SK-N-SH (cell line): Measurements from ENCODE around the gene R3HDML. TPM values are rescaled to one million over a fixed set of nuclear protein-coding genes. Genes with fewer than 3 reads are reported as not detected.

ENCODE experiments used
- CTCF ChIA-PET: fragments of 300-600, 350-600 bp; formaldehyde crosslinking; extraction: SDS; loops from one replicate; lab custom pipeline; 2021; lab: Yijun Ruan, JAX
- POLR2A ChIA-PET: fragments of 350-600 bp; sonication (Branson Sonifier 250); formaldehyde crosslinking; extraction: SDS; loops from one replicate; lab custom pipeline; 2020; ENCODE audit warnings: antibody characterized with exemption, inconsistent platforms; lab: Yijun Ruan, JAX
- DNase-seq: peaks from one replicate; pipeline ENCODE4 v3.0.0; 2012
- H2AFZ ChIP-seq: fragments of 200-600 bp; sonication (generic); 2 replicates; pipeline ENCODE4 v1.8.1; 2016; ENCODE audit warnings: antibody characterized with exemption, mild to moderate bottlenecking, low read depth
- H3F3A ChIP-seq: fragments of 200-600 bp; sonication (generic); replicated peaks from 2 replicates; pipeline ENCODE3; 2016; ENCODE audit warnings: antibody characterized with exemption, mild to moderate bottlenecking; ENCODE audit not compliant: insufficient read depth
- H3K27ac ChIP-seq, 2 experiments: fragments of 200-500 bp in 1 of 2; fragments of 200-600 bp in 1 of 2; sonication (Bioruptor generic) in 1 of 2; sonication (generic), shearing (Covaris generic) in 1 of 2; 2 replicates each; pipeline versions ENCODE4 v1.5.1 to v1.6.1; 2014 to 2016; ENCODE audit warnings: low read depth in 2 of 2, inconsistent platforms in 1 of 2, low read length in 1 of 2, mild to moderate bottlenecking in 1 of 2, mixed read lengths in 1 of 2
- H3K27me3 ChIP-seq: fragments of 200-600 bp; sonication (generic), shearing (Covaris generic); 2 replicates; pipeline ENCODE4 v1.6.1; 2016; ENCODE audit warnings: mixed run types; ENCODE audit not compliant: insufficient read depth
- H3K36me3 ChIP-seq, 2 experiments: fragments of 200-500 bp in 1 of 2; fragments of 200-600 bp in 1 of 2; sonication (Bioruptor generic) in 1 of 2; sonication (generic) in 1 of 2; replicated peaks in 1 of 2; 2 replicates each; pipeline versions ENCODE3 to v1.5.1; 2014 to 2016; ENCODE audit warnings: low read length in 1 of 2, mild to moderate bottlenecking in 1 of 2; ENCODE audit not compliant: insufficient read depth in 2 of 2, control insufficient read depth in 1 of 2
- H3K4me1 ChIP-seq, 2 experiments: fragments of 200-500 bp in 1 of 2; fragments of 200-600 bp in 1 of 2; sonication (Bioruptor generic) in 1 of 2; sonication (generic), shearing (Covaris generic) in 1 of 2; 2 replicates each; pipeline versions ENCODE4 v1.5.1 to v1.6.1; 2014 to 2016; ENCODE audit warnings: low read depth in 1 of 2, low read length in 1 of 2, mixed run types in 1 of 2; ENCODE audit not compliant: insufficient read depth in 2 of 2, control insufficient read depth in 1 of 2
- H3K4me2 ChIP-seq: fragments of 200-600 bp; sonication (generic), shearing (Covaris generic); 2 replicates; pipeline ENCODE4 v1.6.1; 2017; ENCODE audit warnings: mixed run types
- H3K4me3 ChIP-seq, 2 experiments: fragments of 200-500 bp in 1 of 2; fragments of 200-600 bp in 1 of 2; sonication (Bioruptor generic) in 1 of 2; sonication (generic), shearing (Covaris generic) in 1 of 2; 2 replicates each; pipeline versions ENCODE4 v1.5.1 to v1.8.1; 2014 to 2016; ENCODE audit warnings: low read depth in 2 of 2, inconsistent platforms in 1 of 2, low read length in 1 of 2, mild to moderate bottlenecking in 1 of 2, mixed read lengths in 1 of 2, moderate library complexity in 1 of 2
- H3K79me2 ChIP-seq: fragments of 200-600 bp; sonication (generic); 2 replicates; pipeline ENCODE4 v1.8.1; 2017; ENCODE audit warnings: mild to moderate bottlenecking; ENCODE audit not compliant: insufficient read depth
- H3K9ac ChIP-seq: fragments of 200-600 bp; sonication (generic); 2 replicates; pipeline ENCODE4 v1.6.1; 2017; ENCODE audit warnings: mixed run types
- H3K9me2 ChIP-seq: fragments of 200-600 bp; sonication (generic); 2 replicates; pipeline ENCODE4 v1.6.1; 2017; ENCODE audit warnings: mixed run types
- H3K9me3 ChIP-seq: fragments of 200-600 bp; sonication (generic); 2 replicates; pipeline ENCODE4 v1.6.1; 2017; ENCODE audit warnings: mixed run types, mild to moderate bottlenecking, moderate library complexity
- H4K20me1 ChIP-seq: fragments of 200-600 bp; sonication (generic); 2 replicates; pipeline ENCODE4 v1.6.1; 2017; ENCODE audit warnings: mild to moderate bottlenecking, mixed run types; ENCODE audit not compliant: insufficient read depth
- CHD2 ChIP-seq: fragments of 150-350 bp; IDR thresholded peaks from 2 replicates; pipeline ENCODE4 v1.6.1; 2018; ENCODE audit warnings: low read length; ENCODE audit not compliant: partially characterized antibody
- GATA2 ChIP-seq: sonication (generic); formaldehyde crosslinking; IDR thresholded peaks from 2 replicates; pipeline ENCODE4 v1.5.0; 2020; ENCODE audit warnings: mild to moderate bottlenecking, missing genetic modification reagents
- MEF2A ChIP-seq: IDR thresholded peaks from 2 replicates; pipeline ENCODE4 v1.4.0; 2012; ENCODE audit warnings: low read depth, borderline replicate concordance
- MXI1 ChIP-seq: IDR thresholded peaks from 2 replicates; pipeline ENCODE4 v1.6.1; 2012; ENCODE audit warnings: mild to moderate bottlenecking, low read depth, low read length, improper control_type of control experiment
- NRF1 ChIP-seq: IDR thresholded peaks from 2 replicates; pipeline ENCODE4 v1.6.1; 2012; ENCODE audit warnings: low read depth, mild to moderate bottlenecking, low read length
- PBX3 ChIP-seq: IDR thresholded peaks from 2 replicates; pipeline ENCODE4; 2012
- POLR2AphosphoS5 ChIP-seq: IDR thresholded peaks from 2 replicates; pipeline ENCODE4 v1.6.1; 2012; ENCODE audit warnings: low read depth, low read length
- RCOR1 ChIP-seq: fragments of 150-350 bp; IDR thresholded peaks from 2 replicates; pipeline ENCODE4 v1.6.1; 2017; ENCODE audit warnings: antibody characterized with exemption, low read length
- RFX5 ChIP-seq: IDR thresholded peaks from 2 replicates; pipeline ENCODE4 v1.6.1; 2012; ENCODE audit warnings: mild to moderate bottlenecking, improper control_type of control experiment, low read length
- RXRA ChIP-seq: IDR thresholded peaks from 2 replicates; pipeline ENCODE4 v1.4.0; 2012; ENCODE audit warnings: low read depth, mild to moderate bottlenecking, borderline replicate concordance
- TEAD4 ChIP-seq: IDR thresholded peaks from 2 replicates; pipeline ENCODE4 v1.4.0; 2012; ENCODE audit warnings: mild to moderate bottlenecking, borderline replicate concordance; ENCODE audit not compliant: insufficient read depth
- YY1 ChIP-seq: IDR thresholded peaks from 2 replicates; pipeline ENCODE4 v1.4.0; 2012; ENCODE audit warnings: low read depth, mild to moderate bottlenecking
- WGBS: methylation state at CpG from one replicate; pipeline ENCODE4 v1.1.6; 2017; ENCODE audit warnings: low lambda C conversion rate; 5-methylcytosine and 5-hydroxymethylcytosine counted together
- polyA plus RNA-seq, 3 experiments: library from polyadenylated mRNA; depleted of rRNA; stranded (reverse); fragments of >200 nt; gene quantifications; 2 replicates each; pipeline ENCODE4 v1.2.3, GENCODE V29; 2012
- TF ChIP-seq, protein P1 (sequence below): IDR thresholded peaks from 2 replicates; pipeline ENCODE4 v1.6.1; 2012; ENCODE audit warnings: mild to moderate bottlenecking, low read depth, low read length, moderate library complexity
- TF ChIP-seq, protein P2 (sequence below): fragments of 150-350 bp; IDR thresholded peaks from 2 replicates; pipeline ENCODE4 v1.6.1; 2016; ENCODE audit warnings: mild to moderate bottlenecking, low read depth, low read length
- TF ChIP-seq, protein P3 (sequence below): fragments of 200-600 bp; sonication (generic); IDR thresholded peaks from 2 replicates; pipeline ENCODE4 v1.6.1; 2017; ENCODE audit warnings: antibody characterized with exemption, mild to moderate bottlenecking, moderate library complexity

The R3HDML gene
- polyA plus RNA-seq, 1 of the 3 experiments (the other 2 are of a cell fraction), result not detected

DNA sequence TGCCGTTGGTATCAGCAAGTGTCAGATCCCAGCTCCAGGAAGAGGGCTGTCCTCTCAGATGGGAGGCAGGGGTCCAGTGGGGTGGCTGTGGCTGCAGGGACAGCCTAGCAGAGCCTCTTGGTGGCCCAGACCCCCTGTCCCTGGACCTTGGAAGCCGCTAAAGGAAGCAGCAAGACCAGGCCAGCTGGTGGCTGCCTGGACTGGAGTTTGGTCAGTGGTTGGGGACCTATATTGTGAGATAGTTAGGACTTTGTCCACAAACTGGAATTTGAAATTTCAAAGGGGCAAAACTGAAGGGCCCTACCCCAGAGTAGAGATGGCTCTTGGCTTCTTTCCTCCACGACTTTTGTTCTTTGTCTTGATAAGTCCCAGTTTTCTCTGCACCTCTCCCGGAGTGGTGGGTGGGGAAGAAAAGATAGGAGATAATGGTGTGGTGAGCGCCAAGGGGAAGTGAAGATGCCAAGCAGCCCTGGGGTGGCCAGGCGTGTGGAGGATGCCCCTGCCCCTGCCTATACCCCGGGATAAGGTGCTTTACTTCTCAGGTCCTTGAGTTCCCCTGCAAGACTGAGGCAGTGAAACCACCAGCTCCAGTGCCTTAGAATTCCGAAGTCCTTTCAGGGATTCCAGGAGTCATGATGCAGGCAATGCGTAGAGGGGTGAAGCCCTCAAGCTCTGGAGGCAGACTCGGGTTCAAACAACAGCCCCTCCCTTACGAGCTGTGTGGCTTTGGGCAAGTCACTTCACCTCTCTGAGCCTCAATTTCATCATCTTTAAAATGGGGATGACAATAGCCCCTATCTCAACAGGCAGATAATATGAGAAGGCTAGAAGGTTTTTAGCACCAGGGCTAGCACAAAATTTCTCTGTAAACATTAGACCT lies 58.9 kb downstream of the R3HDML start (continued):
- TF ChIP-seq RXRA (no peak), RFX5 (no peak)

- ChIA-PET CTCF (interaction anchor here (0.5 to 2.5 kb wide), 8 partner anchors 8 to 213 kb away, joined by 3 to 14 read pairs (median 4); partner anchors contain the start of gene TTPAL), POLR2A (no interaction called here)
- no peak overlapping the region for H3K4me3 ChIP-seq
- H3K27me3 ChIP-seq, result peaks cover 11% of the 10 kb centered on the region; the same call in 1 of the 2 replicates
- H3K9me3 ChIP-seq, result no peaks in the 10 kb centered on the region
- no peaks in the 10 kb centered on the region for H4K20me1 ChIP-seq
- no peaks in the 10 kb centered on the region for H3F3A ChIP-seq
- WGBS, result 36% methylated on average over 8 of the region's 8 CpGs
- no peak overlapping the region for H3K4me2 ChIP-seq
- H3K9me2 ChIP-seq, result no peaks in the 10 kb centered on the region
- H3K27ac ChIP-seq, result no peak overlapping the region
- H2AFZ ChIP-seq, result no peak overlapping the region
- TF ChIP-seq, protein P1, sequence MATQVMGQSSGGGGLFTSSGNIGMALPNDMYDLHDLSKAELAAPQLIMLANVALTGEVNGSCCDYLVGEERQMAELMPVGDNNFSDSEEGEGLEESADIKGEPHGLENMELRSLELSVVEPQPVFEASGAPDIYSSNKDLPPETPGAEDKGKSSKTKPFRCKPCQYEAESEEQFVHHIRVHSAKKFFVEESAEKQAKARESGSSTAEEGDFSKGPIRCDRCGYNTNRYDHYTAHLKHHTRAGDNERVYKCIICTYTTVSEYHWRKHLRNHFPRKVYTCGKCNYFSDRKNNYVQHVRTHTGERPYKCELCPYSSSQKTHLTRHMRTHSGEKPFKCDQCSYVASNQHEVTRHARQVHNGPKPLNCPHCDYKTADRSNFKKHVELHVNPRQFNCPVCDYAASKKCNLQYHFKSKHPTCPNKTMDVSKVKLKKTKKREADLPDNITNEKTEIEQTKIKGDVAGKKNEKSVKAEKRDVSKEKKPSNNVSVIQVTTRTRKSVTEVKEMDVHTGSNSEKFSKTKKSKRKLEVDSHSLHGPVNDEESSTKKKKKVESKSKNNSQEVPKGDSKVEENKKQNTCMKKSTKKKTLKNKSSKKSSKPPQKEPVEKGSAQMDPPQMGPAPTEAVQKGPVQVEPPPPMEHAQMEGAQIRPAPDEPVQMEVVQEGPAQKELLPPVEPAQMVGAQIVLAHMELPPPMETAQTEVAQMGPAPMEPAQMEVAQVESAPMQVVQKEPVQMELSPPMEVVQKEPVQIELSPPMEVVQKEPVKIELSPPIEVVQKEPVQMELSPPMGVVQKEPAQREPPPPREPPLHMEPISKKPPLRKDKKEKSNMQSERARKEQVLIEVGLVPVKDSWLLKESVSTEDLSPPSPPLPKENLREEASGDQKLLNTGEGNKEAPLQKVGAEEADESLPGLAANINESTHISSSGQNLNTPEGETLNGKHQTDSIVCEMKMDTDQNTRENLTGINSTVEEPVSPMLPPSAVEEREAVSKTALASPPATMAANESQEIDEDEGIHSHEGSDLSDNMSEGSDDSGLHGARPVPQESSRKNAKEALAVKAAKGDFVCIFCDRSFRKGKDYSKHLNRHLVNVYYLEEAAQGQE, result peak; percentile 86
- no peak for TF ChIP-seq MEF2A
- H3K4me1 ChIP-seq, result no peaks in the 10 kb centered on the region
- H3K9ac ChIP-seq, result no peak overlapping the region
- no peaks in the 10 kb centered on the region for H3K79me2 ChIP-seq
- no peaks in the 10 kb centered on the region for H3K36me3 ChIP-seq
- no peak for DNase-seq
Measured at GRCh38 chr20:44396369-44397130, 59.7 kb downstream of the R3HDML start.

GRCh38 chr20:44398335-44398734 lies 61.5 kb downstream of the R3HDML start:
- DNase-seq, result no peak
- 36% methylated on average over 2 of the region's 2 CpGs for WGBS

More at GRCh38 chr20:44398335-44398734, 61.5 kb downstream of the R3HDML start:
- no peaks in the 10 kb centered on the region for H3K9me3 ChIP-seq
- H3K27ac ChIP-seq, result no peak overlapping the region
- POLR2A ChIA-PET, result interaction anchor here (0.6 kb wide), 1 partner anchor 12 kb away, joined by 3 read pairs; no protein-coding TSS in a partner anchor
- H3K9me2 ChIP-seq, result no peaks in the 10 kb centered on the region
- peaks cover 11% of the 10 kb centered on the region; the same call in 1 of the 2 replicates for H3K27me3 ChIP-seq
- no peaks in the 10 kb centered on the region for H3K79me2 ChIP-seq
- no peak overlapping the region for H3K4me3 ChIP-seq
- no peaks in the 10 kb centered on the region for H3F3A ChIP-seq
- H3K9ac ChIP-seq, result no peak overlapping the region
- H4K20me1 ChIP-seq, result no peaks in the 10 kb centered on the region
- no peaks in the 10 kb centered on the region for H3K36me3 ChIP-seq
- no peak overlapping the region for H3K4me2 ChIP-seq
- TF ChIP-seq PBX3, result no peak
- TF ChIP-seq, protein P2, sequence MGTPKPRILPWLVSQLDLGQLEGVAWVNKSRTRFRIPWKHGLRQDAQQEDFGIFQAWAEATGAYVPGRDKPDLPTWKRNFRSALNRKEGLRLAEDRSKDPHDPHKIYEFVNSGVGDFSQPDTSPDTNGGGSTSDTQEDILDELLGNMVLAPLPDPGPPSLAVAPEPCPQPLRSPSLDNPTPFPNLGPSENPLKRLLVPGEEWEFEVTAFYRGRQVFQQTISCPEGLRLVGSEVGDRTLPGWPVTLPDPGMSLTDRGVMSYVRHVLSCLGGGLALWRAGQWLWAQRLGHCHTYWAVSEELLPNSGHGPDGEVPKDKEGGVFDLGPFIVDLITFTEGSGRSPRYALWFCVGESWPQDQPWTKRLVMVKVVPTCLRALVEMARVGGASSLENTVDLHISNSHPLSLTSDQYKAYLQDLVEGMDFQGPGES, result no peak
- no peak for TF ChIP-seq TEAD4
- TF ChIP-seq CHD2, result no peak
- TF ChIP-seq, protein P3, sequence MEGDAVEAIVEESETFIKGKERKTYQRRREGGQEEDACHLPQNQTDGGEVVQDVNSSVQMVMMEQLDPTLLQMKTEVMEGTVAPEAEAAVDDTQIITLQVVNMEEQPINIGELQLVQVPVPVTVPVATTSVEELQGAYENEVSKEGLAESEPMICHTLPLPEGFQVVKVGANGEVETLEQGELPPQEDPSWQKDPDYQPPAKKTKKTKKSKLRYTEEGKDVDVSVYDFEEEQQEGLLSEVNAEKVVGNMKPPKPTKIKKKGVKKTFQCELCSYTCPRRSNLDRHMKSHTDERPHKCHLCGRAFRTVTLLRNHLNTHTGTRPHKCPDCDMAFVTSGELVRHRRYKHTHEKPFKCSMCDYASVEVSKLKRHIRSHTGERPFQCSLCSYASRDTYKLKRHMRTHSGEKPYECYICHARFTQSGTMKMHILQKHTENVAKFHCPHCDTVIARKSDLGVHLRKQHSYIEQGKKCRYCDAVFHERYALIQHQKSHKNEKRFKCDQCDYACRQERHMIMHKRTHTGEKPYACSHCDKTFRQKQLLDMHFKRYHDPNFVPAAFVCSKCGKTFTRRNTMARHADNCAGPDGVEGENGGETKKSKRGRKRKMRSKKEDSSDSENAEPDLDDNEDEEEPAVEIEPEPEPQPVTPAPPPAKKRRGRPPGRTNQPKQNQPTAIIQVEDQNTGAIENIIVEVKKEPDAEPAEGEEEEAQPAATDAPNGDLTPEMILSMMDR, result no peak
- no peak for TF ChIP-seq RCOR1
- TF ChIP-seq POLR2AphosphoS5, result no peak
- no peak for TF ChIP-seq GATA2 (CRISPR knock-in tag)
- TF ChIP-seq MXI1, result no peak
- no peak for TF ChIP-seq NRF1
- TF ChIP-seq YY1, result no peak
- CTCF ChIA-PET, result interaction anchor here (0.9 to 2.1 kb wide), 3 partner anchors 9 to 14 kb away, joined by 3 to 8 read pairs (median 8); no protein-coding TSS in a partner anchor
- peaks cover 0 to 10% of the 10 kb centered on the region in 2 experiments; a peak in 1 of 4 replicates for H3K4me1 ChIP-seq
- no peak overlapping the region for H2AFZ ChIP-seq
